H9 (cell line): Measurements from ENCODE around the gene NODAL. TPM values are rescaled to one million over a fixed set of nuclear protein-coding genes. Genes with fewer than 3 reads are reported as not detected.
A peak's percentile ranks its signal among the peaks of the same experiment; 100 is the strongest.

ENCODE experiments used
- DNase-seq: peaks from one replicate; pipeline ENCODE4 v3.0.0-alpha.2; 2017
- H2AFZ ChIP-seq: one replicate; pipeline ENCODE4 v1.6.1; 2013; ENCODE audit warnings: mild to moderate bottlenecking, low read length, control low read depth, moderate library complexity
- H2AK5ac ChIP-seq: 2 replicates; pipeline ENCODE4 v1.6.1; 2013; ENCODE audit warnings: low read length, control low read depth, mixed read lengths; ENCODE audit not compliant: insufficient read length
- H2BK120ac ChIP-seq: one replicate; pipeline ENCODE4 v1.6.1; 2013; ENCODE audit warnings: low read depth, mild to moderate bottlenecking, low read length, control low read depth, inconsistent platforms; ENCODE audit not compliant: poor library complexity, severe bottlenecking
- H2BK12ac ChIP-seq: 2 replicates; pipeline ENCODE4 v1.6.1; 2013; ENCODE audit warnings: low read length, control low read depth, mixed read lengths, low read depth; ENCODE audit not compliant: insufficient read length
- H2BK15ac ChIP-seq: 2 replicates; pipeline ENCODE4 v1.6.1; 2013; ENCODE audit warnings: low read depth, low read length, control low read depth
- H2BK20ac ChIP-seq: one replicate; pipeline ENCODE4 v1.6.1; 2013; ENCODE audit warnings: low read depth, mild to moderate bottlenecking, low read length, control low read depth, inconsistent platforms; ENCODE audit not compliant: poor library complexity, severe bottlenecking
- H2BK5ac ChIP-seq: 2 replicates; pipeline ENCODE4 v1.6.1; 2013; ENCODE audit warnings: low read length, control low read depth, mixed read lengths; ENCODE audit not compliant: insufficient read length
- H3K14ac ChIP-seq: 2 replicates; pipeline ENCODE4 v1.6.1; 2013; ENCODE audit warnings: low read length, control low read depth; ENCODE audit not compliant: insufficient read depth
- H3K18ac ChIP-seq: 2 replicates; pipeline ENCODE4 v1.6.1; 2013; ENCODE audit warnings: low read depth, mild to moderate bottlenecking, mixed read lengths, low read length, control low read depth; ENCODE audit not compliant: insufficient read length
- H3K23ac ChIP-seq: 2 replicates; pipeline ENCODE4 v1.6.1; 2013; ENCODE audit warnings: low read length, control low read depth, mixed read lengths, low read depth; ENCODE audit not compliant: insufficient read length
- H3K23me2 ChIP-seq: 2 replicates; pipeline ENCODE4 v1.6.1; 2013; ENCODE audit warnings: low read depth, mild to moderate bottlenecking, mixed read lengths, low read length, control low read depth; ENCODE audit not compliant: insufficient read length, poor library complexity, severe bottlenecking
- H3K27ac ChIP-seq: 2 replicates; pipeline ENCODE4 v1.5.1; 2013; ENCODE audit warnings: low read length, control low read depth, mixed read lengths, low read depth; ENCODE audit not compliant: insufficient read length
- H3K27me3 ChIP-seq: 2 replicates; pipeline ENCODE4 v1.6.1; 2013; ENCODE audit warnings: low read length, control low read depth, inconsistent platforms; ENCODE audit not compliant: insufficient read depth
- H3K4ac ChIP-seq: 2 replicates; pipeline ENCODE4 v1.6.1; 2013; ENCODE audit warnings: low read depth, mild to moderate bottlenecking, control low read depth, inconsistent platforms, low read length, moderate library complexity
- H3K4me1 ChIP-seq: 2 replicates; pipeline ENCODE4 v1.6.1; 2013; ENCODE audit warnings: low read length, control low read depth, inconsistent platforms; ENCODE audit not compliant: insufficient read depth
- H3K4me2 ChIP-seq: 2 replicates; pipeline ENCODE4 v1.6.1; 2013; ENCODE audit warnings: low read length, control low read depth, mixed read lengths; ENCODE audit not compliant: insufficient read length, insufficient read depth
- H3K56ac ChIP-seq: 2 replicates; pipeline ENCODE4 v1.6.1; 2013; ENCODE audit warnings: low read depth, mild to moderate bottlenecking, mixed read lengths, low read length, control low read depth; ENCODE audit not compliant: insufficient read length
- H3K79me1 ChIP-seq: 2 replicates; pipeline ENCODE4 v1.6.1; 2013; ENCODE audit warnings: low read depth, mild to moderate bottlenecking, moderate library complexity, low read length, control low read depth, inconsistent platforms; ENCODE audit not compliant: insufficient read depth, poor library complexity, severe bottlenecking
- H3K79me2 ChIP-seq: 2 replicates; pipeline ENCODE4 v1.6.1; 2013; ENCODE audit warnings: low read length, control low read depth, inconsistent platforms; ENCODE audit not compliant: insufficient read depth
- H3K9ac ChIP-seq: 2 replicates; pipeline ENCODE4 v1.6.1; 2013; ENCODE audit warnings: low read length, control low read depth, mixed read lengths; ENCODE audit not compliant: insufficient read length; ENCODE audit errors: extremely low read depth
- H3K9me3 ChIP-seq: one replicate; pipeline ENCODE4 v1.6.1; 2013; ENCODE audit warnings: low read depth, low read length, inconsistent platforms; ENCODE audit not compliant: control insufficient read depth
- H3T11ph ChIP-seq: one replicate; pipeline ENCODE4 v1.6.1; 2013; ENCODE audit warnings: mild to moderate bottlenecking, low read length, control low read depth, inconsistent platforms
- H4K20me1 ChIP-seq: one replicate; pipeline ENCODE4 v1.6.1; 2013; ENCODE audit not compliant: control insufficient read depth, insufficient read length, insufficient read depth
- H4K5ac ChIP-seq: 2 replicates; pipeline ENCODE4 v1.6.1; 2013; ENCODE audit warnings: low read depth, mild to moderate bottlenecking, mixed read lengths, low read length, control low read depth; ENCODE audit not compliant: insufficient read length
- H4K8ac ChIP-seq: replicated peaks from 2 replicates; pipeline ENCODE4 v1.6.1; 2013; ENCODE audit warnings: low read length, control low read depth, mixed read lengths, low read depth; ENCODE audit not compliant: insufficient read length
- H4K91ac ChIP-seq: 2 replicates; pipeline ENCODE4 v1.6.1; 2013; ENCODE audit warnings: low read depth, mild to moderate bottlenecking, moderate library complexity, mixed read lengths, low read length, control low read depth; ENCODE audit not compliant: insufficient read length
- H3K27ac Mint-ChIP-seq, 3 experiments: 2 replicates in 2 of 3; 3 replicates in 1 of 3; pipeline ENCODE4 v1.8.0; 2020 to 2021; ENCODE audit warnings: mixed read lengths in 3 of 3, mild to moderate bottlenecking in 1 of 3, moderate library complexity in 1 of 3
- H3K27me3 Mint-ChIP-seq: 2 replicates; pipeline ENCODE4 v1.8.0; 2021; ENCODE audit warnings: low read depth, mild to moderate bottlenecking, moderate library complexity, mixed read lengths
- H3K36me3 Mint-ChIP-seq, 3 experiments: 2 replicates in 2 of 3; 3 replicates in 1 of 3; pipeline ENCODE4 v1.8.0; 2020 to 2021; ENCODE audit warnings: low read depth in 3 of 3, mixed read lengths in 3 of 3; ENCODE audit not compliant: insufficient read depth in 1 of 3
- H3K4me1 Mint-ChIP-seq, 2 experiments: 2 replicates each; pipeline ENCODE4 v1.8.0; 2020; ENCODE audit warnings: mixed read lengths in 2 of 2
- H3K4me3 Mint-ChIP-seq, 2 experiments: 2 replicates in 1 of 2; 3 replicates in 1 of 2; pipeline ENCODE4 v1.8.0; 2020 to 2021; ENCODE audit warnings: mild to moderate bottlenecking in 2 of 2, mixed read lengths in 2 of 2, moderate library complexity in 1 of 2
- H3K9me3 Mint-ChIP-seq, 2 experiments: 2 replicates in 1 of 2; 3 replicates in 1 of 2; pipeline ENCODE4 v1.8.0; 2020; ENCODE audit warnings: mild to moderate bottlenecking in 2 of 2, mixed read lengths in 2 of 2, moderate library complexity in 1 of 2
- CTCF ChIP-seq: fragments of 200-600 bp; sonication (generic); conservative IDR thresholded peaks from 3 replicates; pipeline ENCODE4 v1.8.0; 2021; ENCODE audit warnings: antibody characterized with exemption, mild to moderate bottlenecking
- WGBS: extraction: QIAGEN DNeasy Blood & Tissue Kit; methylation state at CpG from one replicate; pipeline ENCODE4 v1.1.7; 2013; ENCODE audit warnings: missing lambda C conversion rate, low lambda C conversion rate, mixed read lengths; ENCODE audit not compliant: insufficient read length; ENCODE audit errors: extremely low coverage; 5-methylcytosine and 5-hydroxymethylcytosine counted together
- total RNA-seq: library from RNA; stranded (reverse); gene quantifications from 2 replicates; pipeline ENCODE4 v1.2.1, GENCODE V29; 2021

The NODAL gene
- total RNA-seq, 1 experiment from 2014 or later = 80.7 TPM

- H3K14ac ChIP-seq = no peak overlapping the region
- Mint-ChIP-seq H3K27ac (peak overlapping the region in 1 of 3 experiments; percentile 87; a peak in 2 of 7 replicates), H3K4me3 (peak overlapping the region in 1 of 2 experiments; percentile 19; a peak in 1 of 5 replicates), H3K4me1 (peaks cover 35 to 46% of the 10 kb centered on the region in 2 experiments), H3K36me3 (no peaks in the 10 kb centered on the region), H3K27me3 (peaks cover 50% of the 10 kb centered on the region), H3K9me3 (no peaks in the 10 kb centered on the region; a peak in 1 of 5 replicates)
- H2BK120ac ChIP-seq = no peak overlapping the region
- no peak overlapping the region for H2BK5ac ChIP-seq
- H3K27ac ChIP-seq = no peak overlapping the region
- H4K91ac ChIP-seq = no peak overlapping the region
- no peaks in the 10 kb centered on the region for H3K9me3 ChIP-seq
- H3K79me2 ChIP-seq = no peaks in the 10 kb centered on the region
- no peaks in the 10 kb centered on the region for H3K79me1 ChIP-seq
- no peak overlapping the region for H2AK5ac ChIP-seq
- peaks cover 1% of the 10 kb centered on the region; the same call in 1 of the 2 replicates for H3K27me3 ChIP-seq
- H2AFZ ChIP-seq = no peak overlapping the region
- no peak overlapping the region for H3K4ac ChIP-seq
- no peak overlapping the region for H3T11ph ChIP-seq
- no CpG with 5 or more reads among the region's 8 CpGs for WGBS
- H3K23me2 ChIP-seq = peaks cover 9% of the 10 kb centered on the region
- no peak overlapping the region for H3K9ac ChIP-seq
- H3K56ac ChIP-seq = no peak overlapping the region
- H3K23ac ChIP-seq = no peak overlapping the region
- H2BK12ac ChIP-seq = no peak overlapping the region
- TF ChIP-seq CTCF = no peak
- H3K4me1 ChIP-seq = peaks cover 12% of the 10 kb centered on the region; the same call in 1 of the 2 replicates
- no peak overlapping the region for H4K5ac ChIP-seq
- H3K4me2 ChIP-seq = no peak overlapping the region
- no peak overlapping the region for H2BK20ac ChIP-seq
- H3K18ac ChIP-seq = no peak overlapping the region
- DNase-seq = peak; percentile 55
- H4K20me1 ChIP-seq = no peaks in the 10 kb centered on the region
- no peak overlapping the region for H2BK15ac ChIP-seq
- no peak overlapping the region for H4K8ac ChIP-seq
Observed at GRCh38 chr10:70445718-70446657, 4.5 kb upstream of the NODAL start.
